ENCODE measurements around the gene TNFRSF6B.

TNFRSF6B gene

GRCh38 chr20:63696628-63697356, at the start of gene TNFRSF6B:
Gene TNFRSF6B, plus strand, starts transcription at chr20:63696652. Its CDS starts 116 bp downstream, at chr20:63696768.
- TF ChIP-seq ZC3H10 (CRISPR knock-in tag; IDR thresholded peaks at IDR 0.05) (no peak), CREB5 (CRISPR knock-in tag; IDR thresholded peaks at IDR 0.05; ENCODE audit: low read depth) (no peak), PATZ1 (CRISPR knock-in tag; IDR thresholded peaks at IDR 0.05; ENCODE audit: borderline replicate concordance) (no peak), TOX (CRISPR knock-in tag; IDR thresholded peaks at IDR 0.05; ENCODE audit: borderline replicate concordance) (no peak), RARB (CRISPR knock-in tag; IDR thresholded peaks at IDR 0.05) (no peak), ZFP30 (CRISPR knock-in tag; IDR thresholded peaks at IDR 0.05) (no peak), BACH2 (CRISPR knock-in tag; IDR thresholded peaks at IDR 0.05; ENCODE audit: borderline replicate concordance) (no peak), POU6F1 (CRISPR knock-in tag; IDR thresholded peaks at IDR 0.05; ENCODE audit: borderline replicate concordance, low read depth) (no peak), ISL1 (CRISPR knock-in tag; IDR thresholded peaks at IDR 0.05) (no peak), SNAI2 (CRISPR knock-in tag; IDR thresholded peaks at IDR 0.05) (no peak), CSRNP3 (CRISPR knock-in tag; IDR thresholded peaks at IDR 0.05) (no peak), ZNF70 (CRISPR knock-in tag; IDR thresholded peaks at IDR 0.05) (no peak)

GRCh38 chr20:63648190-63648589, 48.3 kb upstream of the TNFRSF6B start:
- no peak for ATAC-seq
- no peak for TF ChIP-seq RARB (CRISPR knock-in tag; IDR thresholded peaks at IDR 0.05)
- TF ChIP-seq ESRRG (CRISPR knock-in tag; IDR thresholded peaks at IDR 0.05): no peak
- TF ChIP-seq GLIS3 (CRISPR knock-in tag; IDR thresholded peaks at IDR 0.05): no peak
- TF ChIP-seq CSDC2 (CRISPR knock-in tag; IDR thresholded peaks at IDR 0.05): no peak
- no peak for TF ChIP-seq ZNF565 (CRISPR knock-in tag; conservative IDR thresholded peaks at IDR 0.05; ENCODE audit: low read depth)

More at GRCh38 chr20:63696628-63697356, at the start of gene TNFRSF6B:
- ATAC-seq: peak; percentile 2

- no peak for ATAC-seq
Measured at GRCh38 chr20:63648895-63649589, 47.4 kb upstream of the TNFRSF6B start.

More at GRCh38 chr20:63648895-63649589, 47.4 kb upstream of the TNFRSF6B start:
- TF ChIP-seq ZFP30 (CRISPR knock-in tag; IDR thresholded peaks at IDR 0.05): no peak
- no peak for TF ChIP-seq PATZ1 (CRISPR knock-in tag; IDR thresholded peaks at IDR 0.05; ENCODE audit: borderline replicate concordance)
- TF ChIP-seq ARNTL (CRISPR knock-in tag; IDR thresholded peaks at IDR 0.05; ENCODE audit: borderline replicate concordance, low read depth): no peak
- TF ChIP-seq POU6F1 (CRISPR knock-in tag; IDR thresholded peaks at IDR 0.05; ENCODE audit: borderline replicate concordance, low read depth): no peak
- TF ChIP-seq CSDC2 (CRISPR knock-in tag; IDR thresholded peaks at IDR 0.05): no peak
- no peak for TF ChIP-seq GLIS3 (CRISPR knock-in tag; IDR thresholded peaks at IDR 0.05)
- TF ChIP-seq OSR1 (CRISPR knock-in tag; IDR thresholded peaks at IDR 0.05): no peak
- TF ChIP-seq ZNF70 (CRISPR knock-in tag; IDR thresholded peaks at IDR 0.05): no peak
- no peak for TF ChIP-seq TSHZ2 (CRISPR knock-in tag; IDR thresholded peaks at IDR 0.05)
- no peak for TF ChIP-seq PPARA (CRISPR knock-in tag; IDR thresholded peaks at IDR 0.05; ENCODE audit: borderline replicate concordance)
- no peak for TF ChIP-seq TCF4 (CRISPR knock-in tag; IDR thresholded peaks at IDR 0.05; ENCODE audit: borderline replicate concordance)
- no peak for TF ChIP-seq ESRRG (CRISPR knock-in tag; IDR thresholded peaks at IDR 0.05)
- no peak for TF ChIP-seq ZNF565 (CRISPR knock-in tag; conservative IDR thresholded peaks at IDR 0.05; ENCODE audit: low read depth)
- no peak for TF ChIP-seq ZC3H10 (CRISPR knock-in tag; IDR thresholded peaks at IDR 0.05)
- TF ChIP-seq SNAI2 (CRISPR knock-in tag; IDR thresholded peaks at IDR 0.05): no peak
- TF ChIP-seq RARB (CRISPR knock-in tag; IDR thresholded peaks at IDR 0.05): no peak
- TF ChIP-seq ZFP3 (CRISPR knock-in tag; IDR thresholded peaks at IDR 0.05): no peak

Measured in SK-N-SH treated with all-trans-retinoic acid at 6 μM for 48 hours (cell line).